ENCODE results near the gene PSME3. TPM values are rescaled to one million over a fixed set of nuclear protein-coding genes. Genes with fewer than 3 reads are reported as not detected.
A peak's percentile ranks its signal among the peaks of the same experiment; 100 is the strongest.

Gene PSME3
- total and polyA plus RNA-seq, 2 of the 13 experiments (the other 11 are each of a cell fraction or from before 2014, with no cell fraction given) = 66.3 to 135 TPM

GRCh38 chr17:42791948-42792347, 41.2 kb upstream of the PSME3 start (continued):
- TF ChIP-seq ZNF318 (CRISPR knock-in tag; IDR thresholded peaks at IDR 0.05) (no peak), PHF20 (CRISPR knock-in tag; IDR thresholded peaks at IDR 0.05) (no peak), BATF2 (CRISPR knock-in tag; IDR thresholded peaks at IDR 0.05) (no peak), ZNF225 (CRISPR knock-in tag; IDR thresholded peaks at IDR 0.05) (no peak), SNAPC2 (CRISPR knock-in tag; IDR thresholded peaks at IDR 0.05) (no peak), PTBP1 (IDR thresholded peaks at IDR 0.05; ENCODE audit: low read depth, low read length, poor library complexity, severe bottlenecking) (no peak), ZNF550 (CRISPR knock-in tag; IDR thresholded peaks at IDR 0.05; ENCODE audit: borderline replicate concordance) (no peak), ZNF629 (CRISPR knock-in tag; conservative IDR thresholded peaks at IDR 0.05) (no peak), ZNF800 (CRISPR knock-in tag; IDR thresholded peaks at IDR 0.05) (no peak), PBX2 (CRISPR knock-in tag; IDR thresholded peaks at IDR 0.05) (no peak), ZNF557 (CRISPR knock-in tag; IDR thresholded peaks at IDR 0.05) (no peak), MAZ (IDR thresholded peaks at IDR 0.05; ENCODE audit: borderline replicate concordance, low read depth, low read length) (no peak), MAZ (CRISPR knock-in tag; IDR thresholded peaks at IDR 0.05; ENCODE audit: low read depth) (no peak), ZBTB21 (CRISPR knock-in tag; IDR thresholded peaks at IDR 0.05) (no peak), MATR3 (CRISPR knock-in tag; IDR thresholded peaks at IDR 0.05) (no peak), ZNF709 (CRISPR knock-in tag; IDR thresholded peaks at IDR 0.05) (no peak), ZNF276 (CRISPR knock-in tag; IDR thresholded peaks at IDR 0.05; ENCODE audit: low read depth) (no peak), ELF1 (CRISPR knock-in tag; IDR thresholded peaks at IDR 0.05) (0 out of 2 replicates have a peak, but pooled peaks have one; percentile 9)

Measured in HepG2 (cell line).